Activated CD4-positive, alpha-beta T cell treated with anti-CD3 and anti-CD28 coated beads, Interleukin-2, amount 50 U/mL, for 16 hours (primary cell): ENCODE data around the gene PLPP7.
"Not testable (repeated sequence)": the region's sequence is repeated elsewhere in the genome, so short reads cannot be mapped to it uniquely, and the experiment has no call there.

Experiments used
- DNase-seq: peaks from one replicate; pipeline ENCODE4 v3.0.0-alpha.2; 2020

The PLPP7 gene

DNA sequence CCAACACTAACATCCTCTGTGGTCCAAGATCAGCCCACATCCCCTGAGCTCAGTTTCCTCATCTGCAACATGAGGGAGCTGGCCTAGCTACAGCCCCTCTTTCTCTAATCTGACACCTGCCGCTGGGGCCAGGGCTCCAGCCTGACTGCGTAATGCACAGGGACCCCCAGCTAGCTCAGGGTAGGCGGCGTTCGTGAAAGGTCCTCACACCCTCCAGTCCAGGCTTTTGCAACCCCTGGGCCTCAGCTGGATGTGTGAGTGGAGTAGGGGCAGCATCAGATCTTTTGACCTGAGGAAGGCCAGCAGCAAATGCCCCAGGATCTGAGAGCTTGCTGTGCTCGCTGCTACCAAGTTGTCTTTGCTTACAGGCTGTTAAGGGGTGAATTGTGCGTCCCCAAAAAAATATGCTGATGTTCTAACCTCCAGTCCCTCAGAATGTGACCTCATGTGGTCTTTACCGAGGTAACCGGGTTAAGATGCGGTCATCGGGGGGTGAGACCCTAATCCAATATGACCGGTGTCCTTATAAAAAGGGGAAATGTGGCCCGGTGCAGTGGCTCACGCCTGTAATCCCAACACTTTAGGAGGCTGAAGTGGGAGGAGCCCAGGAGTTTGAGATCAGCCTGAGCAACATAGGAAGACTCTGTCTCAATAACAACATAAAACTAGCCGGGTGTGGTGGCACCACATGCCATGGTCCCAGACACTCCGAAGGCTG, 47.8 kb downstream of the PLPP7 start:
- no peak for DNase-seq

DNA sequence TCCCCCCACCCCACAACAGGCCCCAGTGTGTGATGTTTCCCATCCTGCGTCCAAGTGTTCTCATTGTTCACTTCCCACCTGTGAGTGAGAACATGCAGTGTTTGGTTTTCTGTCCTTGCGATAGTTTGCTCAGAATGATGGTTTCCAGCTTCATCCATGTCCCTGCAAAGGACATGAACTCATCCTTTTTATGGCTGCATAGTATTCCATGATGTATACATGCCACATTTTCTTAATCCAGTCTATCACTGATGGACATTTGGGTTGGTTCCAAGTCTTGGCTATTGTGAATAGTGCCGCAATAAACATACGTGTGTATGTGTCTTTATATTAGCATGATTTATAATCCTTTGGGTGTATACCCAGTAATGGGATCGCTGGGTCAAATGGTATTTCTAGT, 49.7 kb downstream of the PLPP7 start:
- DNase-seq: not testable (repeated sequence)

DNA sequence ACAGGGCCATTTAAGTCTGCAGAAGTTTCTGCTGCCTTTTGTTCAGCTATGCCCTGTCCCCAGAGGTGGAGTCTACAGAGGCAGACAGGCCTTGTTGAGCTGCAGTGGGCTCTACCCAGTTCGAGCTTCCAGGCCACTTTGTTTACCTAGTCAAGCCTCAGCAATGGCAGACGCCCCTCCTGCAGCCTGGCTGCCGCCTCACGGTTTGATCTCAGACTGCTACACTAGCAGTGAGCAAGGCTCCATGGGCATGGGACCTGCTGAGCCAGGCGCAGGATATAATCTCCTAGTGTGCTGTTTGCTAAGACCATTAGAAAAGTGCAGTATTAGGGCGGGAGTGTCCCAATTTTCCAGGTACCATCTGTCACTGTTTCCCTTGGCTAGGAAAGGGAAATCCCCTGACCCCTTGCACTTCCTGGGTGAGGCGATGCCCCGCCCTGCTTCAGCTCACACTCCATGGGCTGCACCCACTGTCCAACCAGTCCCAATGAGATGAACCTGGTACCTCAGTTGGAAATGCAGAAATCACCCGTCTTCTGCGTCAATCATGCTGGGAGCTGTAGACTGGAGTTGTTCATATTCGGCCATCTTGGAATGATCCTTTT, 55.5 kb downstream of the PLPP7 start:
- DNase-seq: not testable (repeated sequence)

DNA sequence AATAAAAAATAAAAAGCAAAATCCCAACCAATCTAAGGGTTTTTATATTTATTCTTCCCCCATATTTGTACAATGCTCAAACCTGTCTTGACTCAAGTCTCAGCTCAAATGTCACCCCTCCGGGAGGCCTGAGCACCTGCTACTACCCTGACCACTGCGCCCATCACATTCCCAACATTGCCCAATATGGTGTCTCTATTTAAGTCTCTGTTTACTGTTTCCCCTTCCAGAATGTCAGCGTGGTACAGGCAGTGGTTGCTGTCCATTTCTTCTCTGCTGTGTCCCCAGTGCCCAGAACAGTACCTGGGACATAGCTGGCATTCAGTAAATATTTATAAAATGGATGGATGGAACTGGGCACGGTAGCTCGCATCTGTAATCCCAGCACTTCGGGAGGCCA, 57.0 kb downstream of the PLPP7 start:
- DNase-seq: no peak

DNA sequence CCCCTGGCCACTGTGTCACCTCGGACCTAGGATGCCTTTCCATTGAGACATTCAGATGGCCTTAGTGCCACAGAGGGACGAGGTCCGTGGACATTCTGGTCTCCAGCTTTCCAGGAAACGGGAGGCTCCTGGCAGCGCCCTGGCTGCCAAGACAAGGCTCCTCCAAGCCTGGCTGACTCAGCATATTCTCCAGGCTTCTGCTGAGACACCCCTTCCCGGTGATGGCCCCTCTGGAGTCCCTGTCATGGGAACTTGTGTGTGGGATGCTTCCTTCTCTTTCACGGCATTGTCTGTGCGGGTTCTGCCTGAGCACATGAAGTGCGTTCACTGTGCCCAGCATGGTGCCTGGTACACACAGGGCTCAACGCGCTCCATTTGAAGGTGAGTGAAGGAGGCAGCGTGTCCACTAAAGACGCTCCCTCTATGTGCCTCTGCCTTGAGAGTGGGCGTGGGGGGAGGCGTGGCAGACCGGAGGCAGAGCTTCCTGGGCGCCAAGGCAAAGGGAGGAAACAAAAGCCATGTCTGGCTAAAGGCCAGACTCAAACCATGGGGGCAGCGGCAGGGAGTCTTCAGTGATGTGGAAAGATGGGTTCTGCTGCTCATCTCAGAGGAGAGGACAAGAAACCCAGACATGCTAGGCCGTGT, 58.0 kb downstream of the PLPP7 start:
- no peak for DNase-seq

DNA sequence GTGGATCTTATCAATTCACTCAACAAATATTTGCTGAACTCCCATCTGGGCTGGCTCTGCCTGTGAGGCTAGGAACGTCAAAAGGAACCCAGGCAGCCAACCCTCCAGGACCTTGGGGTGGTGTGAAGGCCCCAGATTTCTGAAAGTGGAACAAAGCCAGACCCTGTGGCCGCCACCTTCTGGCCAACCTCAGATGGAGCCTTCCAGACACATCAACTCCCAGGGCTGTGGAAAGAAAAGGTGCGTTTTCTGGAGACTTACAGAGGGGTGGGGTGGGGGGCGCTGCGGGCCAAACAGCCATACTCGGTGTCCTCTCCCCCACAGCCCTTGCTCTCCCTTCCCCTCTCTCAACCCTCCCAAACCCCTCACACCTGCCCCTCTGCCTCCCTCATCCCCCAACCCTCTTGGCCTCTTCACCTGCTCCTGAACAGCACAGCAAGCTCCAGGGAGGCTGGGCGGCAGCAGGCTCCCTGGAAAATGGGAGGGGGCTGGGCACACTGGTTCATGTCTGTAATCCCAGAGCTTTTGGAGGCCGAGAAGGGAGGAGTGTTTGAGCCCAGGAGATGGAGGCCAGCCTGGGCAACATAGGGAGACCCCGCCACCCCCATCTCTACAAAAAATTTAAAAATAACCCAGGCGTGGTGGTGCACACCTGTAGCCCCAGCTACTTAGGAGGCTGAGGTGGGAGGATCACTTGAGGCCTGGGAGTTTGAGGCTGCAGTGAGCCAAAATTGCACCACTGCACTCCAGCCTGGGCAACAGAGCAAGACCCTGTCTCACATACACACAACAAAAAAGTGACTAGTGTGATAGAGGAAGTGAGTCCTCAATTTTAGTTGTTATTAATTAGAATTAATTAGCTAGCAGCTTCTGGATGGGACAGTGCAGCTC, 59.4 kb downstream of the PLPP7 start:
- no peak for DNase-seq

DNA sequence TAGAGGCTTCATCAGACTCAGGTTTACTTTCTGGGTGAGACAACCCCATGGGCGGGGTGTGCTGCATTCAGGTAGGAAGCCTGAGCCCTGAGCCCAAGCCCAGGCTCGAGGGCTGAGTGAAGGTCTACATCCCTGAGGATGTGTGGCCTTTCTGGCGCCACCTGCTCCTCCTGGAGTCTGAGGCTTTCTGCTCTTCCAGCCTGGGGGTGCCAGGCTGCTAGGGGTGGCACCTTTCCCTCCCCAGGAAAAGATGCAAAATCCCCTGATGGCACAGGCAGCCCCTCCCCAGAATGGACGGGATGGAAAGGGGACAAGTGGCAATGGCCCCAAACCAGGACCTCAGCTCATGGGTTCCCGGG, 60.0 kb downstream of the PLPP7 start:
- no peak for DNase-seq

DNA sequence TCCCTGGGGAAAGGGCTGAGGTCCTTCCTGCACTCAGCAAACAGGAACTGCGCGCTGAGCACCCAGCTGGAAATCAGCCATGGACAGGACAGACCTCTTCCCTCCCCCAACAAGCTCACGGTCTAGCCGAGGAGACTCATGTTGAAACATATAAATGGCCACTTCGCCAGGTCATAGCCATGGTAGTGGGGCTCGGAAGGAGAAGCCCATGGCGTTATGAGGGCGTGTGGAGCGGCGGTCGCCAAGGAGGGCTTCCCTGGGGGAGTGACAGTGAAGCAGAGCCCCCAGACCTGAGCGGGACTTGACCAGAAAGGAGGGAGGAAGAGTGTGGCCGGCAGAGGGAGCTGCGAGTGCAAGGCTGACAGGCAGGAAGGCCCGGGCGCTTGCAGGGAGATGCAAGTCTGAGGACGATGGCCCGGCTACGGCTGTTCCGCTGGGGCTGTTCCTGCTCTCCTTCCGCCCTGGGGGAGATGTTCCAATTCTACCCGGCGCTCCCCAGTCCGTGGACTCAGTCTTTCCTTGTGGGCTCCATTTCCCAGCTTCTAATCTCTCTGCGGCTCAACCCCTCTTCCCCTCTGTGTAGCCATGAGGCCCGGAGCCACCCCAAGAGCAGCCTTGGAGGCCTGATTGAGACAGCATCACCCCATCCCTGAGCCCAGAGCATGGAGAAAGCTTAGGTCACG, 60.5 kb downstream of the PLPP7 start:
- peak; percentile 88 for DNase-seq

DNA sequence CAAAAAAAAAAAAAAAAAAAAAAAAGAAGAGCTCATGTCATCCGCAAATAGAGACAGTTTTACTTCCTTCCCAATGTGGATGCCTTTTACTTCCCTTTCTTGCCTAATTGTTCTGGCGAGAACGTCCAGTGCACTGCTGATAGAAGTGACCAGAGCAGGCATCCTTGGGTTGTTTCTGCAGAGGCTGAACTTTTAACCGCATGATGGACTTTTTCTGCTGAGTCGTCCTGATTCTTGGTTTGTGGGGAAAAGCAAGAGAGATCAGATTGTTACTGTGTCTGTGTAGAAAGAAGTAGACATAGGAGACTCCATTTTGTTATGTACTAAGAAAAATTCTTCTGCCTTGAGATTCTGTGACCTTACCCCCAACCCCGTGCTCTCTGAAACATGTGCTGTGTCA, 67.0 kb downstream of the PLPP7 start:
- not testable (repeated sequence) for DNase-seq

DNA sequence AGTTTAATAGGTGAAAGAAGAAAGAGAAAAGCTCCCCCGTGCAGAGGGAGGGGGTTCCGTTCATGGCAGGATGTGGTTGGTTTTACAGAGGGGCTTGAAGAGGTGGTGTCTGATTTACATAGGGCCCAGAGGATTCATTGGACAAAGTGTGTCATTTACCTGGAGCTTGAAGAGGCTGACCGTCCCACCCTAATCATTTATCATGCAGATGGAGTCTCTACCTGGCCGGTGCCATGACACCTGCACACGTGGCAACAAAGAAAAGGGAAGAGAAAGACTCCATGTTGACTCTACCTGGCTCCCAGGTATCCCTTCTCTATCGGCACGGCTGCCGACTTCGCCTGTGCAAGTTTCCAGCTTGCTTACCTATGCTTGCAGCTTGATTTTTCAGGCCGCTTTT, 69.0 kb downstream of the PLPP7 start:
- no peak for DNase-seq
